Endothelial cell of umbilical vein (primary cell): ENCODE data around the gene TRIM40. TPM values are rescaled to one million over a fixed set of nuclear protein-coding genes. Genes with fewer than 3 reads are reported as not detected.

ENCODE experiments used
- BruUV-seq: library from RNA; stranded (reverse); fragments of 400-500 nt; replicated peaks from 2 replicates; lab custom pipeline; 2021; lab: Mats Ljungman, UMichigan
- CTCF ChIA-PET: fragments of 300-600, 350-600 bp; sonication (Branson Sonifier 250); formaldehyde crosslinking; loops from one replicate; lab custom pipeline; 2021; ENCODE audit warnings: antibody characterized with exemption, inconsistent platforms; lab: Charles Lee
- POLR2A ChIA-PET: fragments of 300-600, 350-600 bp; sonication (Branson Sonifier 250); formaldehyde crosslinking; loops from one replicate; lab custom pipeline; 2021; ENCODE audit warnings: antibody characterized with exemption, inconsistent platforms; lab: Charles Lee
- DNase-seq: peaks from one replicate; pipeline ENCODE4 v3.0.0-alpha.2; 2011; ENCODE audit warnings: low read depth, low spot score
- FAIRE-seq: peaks from 2 replicates; lab custom pipeline; 2011; peaks lifted over from hg19 to GRCh38; lab: Jason Lieb, UNC
- H2AFZ ChIP-seq: 2 replicates; pipeline ENCODE4 v1.6.0; 2012; ENCODE audit warnings: low read depth, low read length, control low read depth, inconsistent platforms
- H3K27ac ChIP-seq: 2 replicates; pipeline ENCODE4 v1.5.1; 2011; ENCODE audit warnings: low read depth, mild to moderate bottlenecking, control low read depth, low read length, moderate library complexity; ENCODE audit not compliant: insufficient read depth
- H3K27me3 ChIP-seq, 2 experiments: 2 replicates each; pipeline versions ENCODE4 v1.6.0 to v1.6.1; 2011; ENCODE audit warnings: low read length in 2 of 2, mixed read lengths in 1 of 2; ENCODE audit not compliant: control insufficient read depth in 2 of 2, insufficient read depth in 2 of 2
- H3K36me3 ChIP-seq, 2 experiments: 2 replicates in 1 of 2; 3 replicates in 1 of 2; pipeline ENCODE4 v1.5.1; 2011; ENCODE audit warnings: low read length in 2 of 2, mild to moderate bottlenecking in 1 of 2, moderate library complexity in 1 of 2; ENCODE audit not compliant: control insufficient read depth in 2 of 2, insufficient read depth in 2 of 2; ENCODE audit errors: extremely low read depth in 1 of 2
- H3K4me1 ChIP-seq: 3 replicates; pipeline ENCODE4 v1.5.1; 2011; ENCODE audit warnings: mild to moderate bottlenecking, low read length; ENCODE audit not compliant: control insufficient read depth, insufficient read depth; ENCODE audit errors: extremely low read depth
- H3K4me2 ChIP-seq: 2 replicates; pipeline ENCODE4 v1.6.1; 2011; ENCODE audit warnings: low read length, control low read depth, mixed read lengths; ENCODE audit not compliant: insufficient read depth
- H3K4me3 ChIP-seq, 3 experiments: fragments of 200-600 bp in 1 of 3; sonication (generic), shearing (Covaris generic) in 1 of 3; replicated peaks in 1 of 3; 2 replicates each; pipeline ENCODE4 v1.5.1; 2011 to 2016; ENCODE audit warnings: control low read depth in 3 of 3, low read length in 3 of 3, mild to moderate bottlenecking in 2 of 3, inconsistent platforms in 1 of 3, low read depth in 1 of 3, moderate library complexity in 1 of 3; ENCODE audit not compliant: insufficient read depth in 1 of 3
- H3K79me2 ChIP-seq: 2 replicates; pipeline ENCODE4 v1.6.0; 2012; ENCODE audit warnings: low read length, inconsistent platforms; ENCODE audit not compliant: control insufficient read depth, insufficient read depth
- H3K9ac ChIP-seq: replicated peaks from 2 replicates; pipeline ENCODE3; 2011; ENCODE audit warnings: low read length, control low read depth; ENCODE audit not compliant: insufficient read depth; ENCODE audit errors: extremely low read depth
- H3K9me1 ChIP-seq: replicated peaks from 3 replicates; pipeline ENCODE4 v1.6.0; 2011; ENCODE audit warnings: mild to moderate bottlenecking, low read length; ENCODE audit not compliant: control insufficient read depth, insufficient read depth; ENCODE audit errors: extremely low read depth
- H3K9me3 ChIP-seq: replicated peaks from 2 replicates; pipeline ENCODE4 v1.5.1; 2012; ENCODE audit warnings: low read length, inconsistent platforms; ENCODE audit not compliant: control insufficient read depth, insufficient read depth
- H4K20me1 ChIP-seq: replicated peaks from 2 replicates; pipeline ENCODE3; 2011; ENCODE audit warnings: mild to moderate bottlenecking, low read length; ENCODE audit not compliant: control insufficient read depth, insufficient read depth; ENCODE audit errors: extremely low read depth
- EZH2 ChIP-seq: IDR thresholded peaks from 2 replicates; pipeline ENCODE4 v1.6.1; 2012; ENCODE audit warnings: borderline replicate concordance, low read depth, mild to moderate bottlenecking, moderate library complexity, low read length, inconsistent platforms; ENCODE audit not compliant: severe bottlenecking
- FOS ChIP-seq: IDR thresholded peaks from 2 replicates; pipeline ENCODE4 v1.6.1; 2011; ENCODE audit warnings: mild to moderate bottlenecking, low read length, moderate library complexity, borderline replicate concordance; ENCODE audit not compliant: insufficient read depth
- GATA2 ChIP-seq: IDR thresholded peaks from 2 replicates; pipeline ENCODE4 v1.7.0; 2011; ENCODE audit warnings: low read depth, mild to moderate bottlenecking, moderate library complexity, mixed read lengths, low read length; ENCODE audit not compliant: insufficient read length, insufficient read depth
- JUN ChIP-seq: IDR thresholded peaks from 2 replicates; pipeline ENCODE4 v1.6.1; 2011; ENCODE audit warnings: borderline replicate concordance, low read depth; ENCODE audit not compliant: insufficient read length, insufficient read depth
- MYC ChIP-seq: IDR thresholded peaks from one replicate; pipeline ENCODE4 v1.6.1; 2011; ENCODE audit warnings: mild to moderate bottlenecking, low read depth, low read length
- POLR2A ChIP-seq: IDR thresholded peaks from 2 replicates; pipeline ENCODE4 v1.6.1; 2012; ENCODE audit warnings: low read depth, mild to moderate bottlenecking, control low read depth, low read length
- POLR2AphosphoS5 ChIP-seq: IDR thresholded peaks from 2 replicates; pipeline ENCODE4 v1.6.1; 2012; ENCODE audit warnings: low read depth, mild to moderate bottlenecking, control low read depth, low read length, moderate library complexity; ENCODE audit not compliant: insufficient read depth
- dilution Hi-C: fragments of 300-500 bp; cut with MboI; formaldehyde crosslinking; loops from one replicate; pipeline ENCODE4 v1.15.0; 2019; ENCODE audit warnings: low sequenced_read_pairs; ENCODE audit not compliant: extremely low pct_ligation_motif_present
- intact Hi-C: fragments of 100-400 bp; cut with micrococcal nuclease; formaldehyde crosslinking; loops from one replicate; pipeline ENCODE4 v1.10.0; 2022
- polyA plus RNA-seq, 4 experiments: library from polyadenylated mRNA; depleted of rRNA in 3 of 4; stranded (reverse) in 3 of 4; unstranded in 1 of 4; fragments of >200 nt; gene quantifications; 2 replicates each; pipeline versions ENCODE4 v1.2.1 to v1.2.3, GENCODE V29; 2011 to 2012; ENCODE audit warnings: missing spikeins in 1 of 4
- total RNA-seq: library from RNA; stranded (reverse); gene quantifications from 2 replicates; pipeline ENCODE4 v1.2.3, GENCODE V29; 2021
- TF ChIP-seq, protein P1 (sequence below): IDR thresholded peaks from 2 replicates; pipeline ENCODE4 v1.6.1; 2011; ENCODE audit not compliant: insufficient read depth, insufficient read length
- TF ChIP-seq, protein P2 (sequence below), 2 donors: IDR thresholded peaks; 1 replicate in 1 of 2; 2 replicates in 1 of 2; pipeline ENCODE4 v1.5.1; 2011; ENCODE audit warnings: low read length in 2 of 2, mild to moderate bottlenecking in 2 of 2, moderate library complexity in 2 of 2, control low read depth in 1 of 2, inconsistent platforms in 1 of 2, low read depth in 1 of 2; ENCODE audit not compliant: insufficient read depth in 1 of 2; ENCODE audit errors: extremely low read depth in 1 of 2

Gene TRIM40
- total and polyA plus RNA-seq, 2 donors (not counting 3 experiments of a cell fraction or from before 2014, with no cell fraction given), result not detected

DNA sequence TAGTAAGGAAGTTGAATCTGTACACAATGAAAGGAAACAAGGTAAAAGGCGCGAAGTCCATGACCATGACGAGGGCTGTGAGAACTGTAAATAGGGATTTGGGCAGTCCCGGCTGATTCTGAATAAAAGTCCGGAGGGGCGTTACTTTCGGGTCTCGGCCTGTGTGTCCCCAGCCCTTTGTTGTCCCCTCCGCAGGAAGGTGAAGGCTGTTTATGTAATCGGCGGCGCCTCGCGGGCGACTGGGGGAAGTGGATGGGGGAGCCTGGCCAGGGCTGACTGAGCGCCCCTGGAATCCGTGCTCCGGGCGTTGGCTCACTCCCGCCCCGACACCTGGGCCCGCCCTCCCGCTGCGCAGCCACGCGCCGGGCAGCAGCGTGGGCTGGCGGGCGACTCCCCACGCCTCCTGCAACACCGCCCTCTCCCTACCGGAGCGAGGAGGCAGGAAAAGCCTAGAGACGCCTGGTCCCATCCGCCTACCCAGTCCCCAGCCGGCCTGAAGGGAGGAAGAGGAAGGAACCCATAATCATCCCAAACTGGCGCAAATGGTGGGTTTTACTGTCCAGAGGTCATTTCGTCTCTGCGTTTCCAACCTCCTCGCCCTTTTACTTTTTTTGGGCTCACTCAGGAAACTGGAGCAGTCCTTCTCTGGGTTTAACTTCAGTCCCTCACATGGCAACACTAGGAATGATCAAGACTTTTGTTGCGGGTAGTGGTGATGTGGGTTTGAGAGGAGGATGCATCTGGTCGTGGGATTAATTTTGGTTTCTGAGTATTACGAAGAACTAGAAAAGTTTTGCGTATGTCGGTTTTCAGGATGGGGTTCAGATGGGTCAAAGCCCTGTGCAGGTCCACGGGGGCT is 35.1 kb upstream of the TRIM40 start:
- Histone ChIP-seq H4K20me1 (no peaks in the 10 kb centered on the region), H3K27me3 (peaks cover 46 to 68% of the 10 kb centered on the region in 2 experiments), H3K9me3 (no peaks in the 10 kb centered on the region), H3K79me2 (no peaks in the 10 kb centered on the region), H3K27ac (no peak overlapping the region), H3K4me3 (peak overlapping the region in 1 of 3 experiments; percentile 23), H3K4me1 (peaks cover 17% of the 10 kb centered on the region), H3K4me2 (peak overlapping the region; percentile 29), H3K36me3 (no peaks in the 10 kb centered on the region), H3K9ac (no peak overlapping the region), H2AFZ (peak overlapping the region; percentile 30), H3K9me1 (no peaks in the 10 kb centered on the region)
- CTCF ChIA-PET, result interaction anchor here (1.1 to 5.6 kb wide), 6 partner anchors 9 to 119 kb away, joined by 3 to 311 read pairs (median 4); partner anchors contain the start of gene TRIM31
- TF ChIP-seq, protein P1, sequence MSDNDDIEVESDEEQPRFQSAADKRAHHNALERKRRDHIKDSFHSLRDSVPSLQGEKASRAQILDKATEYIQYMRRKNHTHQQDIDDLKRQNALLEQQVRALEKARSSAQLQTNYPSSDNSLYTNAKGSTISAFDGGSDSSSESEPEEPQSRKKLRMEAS, result no peak
- no peak for TF ChIP-seq JUN
- no peak for TF ChIP-seq POLR2AphosphoS5
- TF ChIP-seq MYC, result no peak
- no peak for TF ChIP-seq FOS
- TF ChIP-seq, protein P2, sequence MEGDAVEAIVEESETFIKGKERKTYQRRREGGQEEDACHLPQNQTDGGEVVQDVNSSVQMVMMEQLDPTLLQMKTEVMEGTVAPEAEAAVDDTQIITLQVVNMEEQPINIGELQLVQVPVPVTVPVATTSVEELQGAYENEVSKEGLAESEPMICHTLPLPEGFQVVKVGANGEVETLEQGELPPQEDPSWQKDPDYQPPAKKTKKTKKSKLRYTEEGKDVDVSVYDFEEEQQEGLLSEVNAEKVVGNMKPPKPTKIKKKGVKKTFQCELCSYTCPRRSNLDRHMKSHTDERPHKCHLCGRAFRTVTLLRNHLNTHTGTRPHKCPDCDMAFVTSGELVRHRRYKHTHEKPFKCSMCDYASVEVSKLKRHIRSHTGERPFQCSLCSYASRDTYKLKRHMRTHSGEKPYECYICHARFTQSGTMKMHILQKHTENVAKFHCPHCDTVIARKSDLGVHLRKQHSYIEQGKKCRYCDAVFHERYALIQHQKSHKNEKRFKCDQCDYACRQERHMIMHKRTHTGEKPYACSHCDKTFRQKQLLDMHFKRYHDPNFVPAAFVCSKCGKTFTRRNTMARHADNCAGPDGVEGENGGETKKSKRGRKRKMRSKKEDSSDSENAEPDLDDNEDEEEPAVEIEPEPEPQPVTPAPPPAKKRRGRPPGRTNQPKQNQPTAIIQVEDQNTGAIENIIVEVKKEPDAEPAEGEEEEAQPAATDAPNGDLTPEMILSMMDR (IDR thresholded peaks at IDR 0.05; ENCODE audit: extremely low read depth in 1 of 2, insufficient read depth in 1 of 2, low read depth in 1 of 2, low read length in 2 of 2), result no peak
- no peak for TF ChIP-seq GATA2
- TF ChIP-seq POLR2A, result no peak
- no peak for TF ChIP-seq EZH2
- no TSS peak for BruUV-seq
- intact Hi-C loops (no loop called here), dilution Hi-C loops (no loop called here)
- no peak for DNase-seq
- FAIRE-seq, result peak; percentile 57
- POLR2A ChIA-PET, result interaction anchor here (1.2 kb wide), 1 partner anchor 40 kb away, joined by 6 read pairs; the partner anchor contains the start of gene POLR1H
